GM23338 (cell line): ENCODE data around the gene IFI6. TPM values are rescaled to one million over a fixed set of nuclear protein-coding genes. Genes with fewer than 3 reads are reported as not detected.

Experiments used
- ATAC-seq: fragments of 200-7000 bp; cut with Tn5 transposase; 3 replicates; pipeline ENCODE4 v1.9.1; 2020
- DNase-seq: peaks from one replicate; pipeline ENCODE4 v3.0.0-alpha.2; 2015; ENCODE audit warnings: low spot score
- H2AFZ ChIP-seq: fragments of 200-600 bp; sonication (generic); 2 replicates; pipeline ENCODE4 v1.8.0; 2016; ENCODE audit warnings: antibody characterized with exemption, mild to moderate bottlenecking, moderate library complexity
- H3F3A ChIP-seq: fragments of 200-600 bp; sonication (generic); replicated peaks from 2 replicates; pipeline ENCODE4 v1.8.0; 2017; ENCODE audit warnings: antibody characterized with exemption, mixed run types, low read depth
- H3K27ac ChIP-seq: fragments of 200-600 bp; sonication (generic); 2 replicates; pipeline ENCODE4 v1.6.1; 2016; ENCODE audit warnings: low read depth
- H3K27me3 ChIP-seq: fragments of 200-600 bp; sonication (generic); 2 replicates; pipeline ENCODE4 v1.8.0; 2016; ENCODE audit warnings: mild to moderate bottlenecking, mixed run types, moderate library complexity; ENCODE audit not compliant: insufficient read depth
- H3K36me3 ChIP-seq: fragments of 200-600 bp; sonication (generic); 2 replicates; pipeline ENCODE4 v1.8.0; 2016; ENCODE audit warnings: mild to moderate bottlenecking; ENCODE audit not compliant: insufficient read depth
- H3K4me1 ChIP-seq: fragments of 200-600 bp; sonication (generic); 2 replicates; pipeline ENCODE4 v1.8.0; 2016; ENCODE audit warnings: mild to moderate bottlenecking, moderate library complexity; ENCODE audit not compliant: insufficient read depth
- H3K4me2 ChIP-seq: fragments of 200-600 bp; sonication (generic); 2 replicates; pipeline ENCODE4 v1.7.1; 2017; ENCODE audit warnings: mixed run types
- H3K4me3 ChIP-seq: fragments of 200-600 bp; sonication (generic); 2 replicates; pipeline ENCODE4 v1.6.1; 2016; ENCODE audit warnings: mixed run types
- H3K79me2 ChIP-seq: fragments of 200-600 bp; sonication (generic); replicated peaks from 2 replicates; pipeline ENCODE4 v1.8.0; 2017; ENCODE audit warnings: mild to moderate bottlenecking; ENCODE audit not compliant: insufficient read depth
- H3K9me2 ChIP-seq: fragments of 200-600 bp; sonication (generic); 2 replicates; pipeline ENCODE4 v1.8.0; 2017; ENCODE audit not compliant: insufficient read depth
- H4K20me1 ChIP-seq: fragments of 200-600 bp; sonication (generic); replicated peaks from 2 replicates; pipeline ENCODE4 v1.8.0; 2017; ENCODE audit warnings: mild to moderate bottlenecking; ENCODE audit not compliant: insufficient read depth
- H3K27ac Mint-ChIP-seq: 2 replicates; pipeline ENCODE4 v1.8.0; 2020; ENCODE audit warnings: inconsistent platforms, mild to moderate bottlenecking, moderate library complexity, mixed read lengths
- H3K27me3 Mint-ChIP-seq: 3 replicates; pipeline ENCODE4 v1.8.0; 2022; ENCODE audit warnings: low read depth, mild to moderate bottlenecking, moderate library complexity, mixed read lengths, inconsistent platforms; ENCODE audit not compliant: insufficient read depth, poor library complexity
- H3K36me3 Mint-ChIP-seq: 3 replicates; pipeline ENCODE4 v1.8.0; 2021; ENCODE audit warnings: low read depth, mild to moderate bottlenecking, inconsistent platforms, moderate library complexity, mixed read lengths
- H3K4me1 Mint-ChIP-seq: 3 replicates; pipeline ENCODE4 v1.8.0; 2020; ENCODE audit warnings: mild to moderate bottlenecking, inconsistent platforms, mixed read lengths
- H3K4me3 Mint-ChIP-seq: 3 replicates; pipeline ENCODE4 v1.8.0; 2021; ENCODE audit warnings: moderate library complexity, mild to moderate bottlenecking, inconsistent platforms, mixed read lengths
- H3K9me3 Mint-ChIP-seq: 3 replicates; pipeline ENCODE4 v1.8.0; 2020; ENCODE audit warnings: moderate library complexity, mild to moderate bottlenecking, inconsistent platforms, mixed read lengths
- ZNF114 ChIP-seq: fragments of 250-450 bp; sonication (Bioruptor Pico); IDR thresholded peaks from 2 replicates; pipeline ENCODE4 v1.5.0; 2020; ENCODE audit warnings: mild to moderate bottlenecking, moderate library complexity
- polyA plus RNA-seq: library from polyadenylated mRNA; unstranded; fragments of >200 nt; fragmentation: Nextera tagmentation; extraction: Ambion mirVana; gene quantifications from 2 replicates; pipeline ENCODE4 v1.2.1, GENCODE V29; 2016
- total RNA-seq: library from RNA; depleted of rRNA; stranded (reverse); fragments of >200 nt; shearing (Covaris generic); gene quantifications from 2 replicates; pipeline ENCODE4 v1.2.3, GENCODE V29; 2014
- TF ChIP-seq, protein P1 (sequence below): IDR thresholded peaks from one replicate; pipeline ENCODE4 v1.6.1; 2018; ENCODE audit warnings: antibody characterized with exemption; ENCODE audit not compliant: unreplicated experiment
- TF ChIP-seq, protein P2 (sequence below), 2 experiments: fragments of 200-600 bp in 1 of 2; sonication (generic) in 1 of 2; conservative IDR thresholded peaks; 2 replicates each; pipeline versions ENCODE4 v1.5.1 to v1.6.1; 2016 to 2017; ENCODE audit warnings: antibody characterized with exemption in 2 of 2, low read depth in 2 of 2, mild to moderate bottlenecking in 2 of 2, moderate library complexity in 1 of 2
- TF ChIP-seq, protein P3 (sequence below): fragments of 250-450 bp; sonication (Bioruptor Pico); IDR thresholded peaks from 2 replicates; pipeline ENCODE4 v1.5.0; 2020; ENCODE audit warnings: mild to moderate bottlenecking, moderate library complexity

The IFI6 gene
- total and polyA plus RNA-seq, 2 experiments from 2014 or later, result 6.3 to 16.0 TPM

DNA sequence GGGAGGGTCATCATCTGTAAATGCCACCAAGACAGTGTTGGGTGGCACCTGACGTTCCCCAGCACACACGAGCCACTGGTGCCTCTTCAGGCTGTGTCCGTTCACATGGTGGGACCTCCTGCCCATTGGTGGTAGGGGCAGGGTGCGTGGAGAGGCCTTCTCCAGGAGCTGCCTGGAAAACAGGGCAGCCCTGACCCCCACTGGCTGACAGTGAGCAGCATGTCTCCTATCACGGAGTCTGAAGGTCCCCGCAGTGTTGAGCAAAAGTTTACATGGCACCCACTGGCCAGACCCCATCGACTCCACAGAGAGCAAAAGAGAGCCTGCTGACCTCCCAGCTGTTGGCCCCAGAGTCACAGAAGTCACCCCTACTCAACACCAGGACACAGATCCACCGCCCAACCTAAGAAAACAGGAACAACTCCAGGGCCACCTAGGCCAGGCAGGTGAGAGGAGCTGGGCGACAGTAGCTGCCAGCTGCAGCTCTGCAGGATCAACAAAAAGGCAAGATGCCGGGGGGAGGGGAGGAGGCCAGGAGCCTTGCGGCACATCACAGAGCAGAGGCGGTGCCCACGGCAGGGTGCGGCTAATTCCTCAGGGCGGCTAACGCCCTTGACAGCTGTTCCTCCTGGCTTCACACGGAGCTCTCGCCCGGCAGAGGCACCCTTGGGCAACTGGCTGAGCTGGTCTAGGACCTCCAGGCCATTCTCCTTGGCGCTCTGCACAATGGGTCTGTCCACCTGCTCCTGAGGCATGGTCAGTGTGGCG lies 14.4 kb upstream of the IFI6 start:
- DNase-seq, result peak; percentile 33
- peak; percentile 75 for ATAC-seq

More for the DNA sequence above, 14.4 kb upstream of the IFI6 start:
- TF ChIP-seq, protein P1, sequence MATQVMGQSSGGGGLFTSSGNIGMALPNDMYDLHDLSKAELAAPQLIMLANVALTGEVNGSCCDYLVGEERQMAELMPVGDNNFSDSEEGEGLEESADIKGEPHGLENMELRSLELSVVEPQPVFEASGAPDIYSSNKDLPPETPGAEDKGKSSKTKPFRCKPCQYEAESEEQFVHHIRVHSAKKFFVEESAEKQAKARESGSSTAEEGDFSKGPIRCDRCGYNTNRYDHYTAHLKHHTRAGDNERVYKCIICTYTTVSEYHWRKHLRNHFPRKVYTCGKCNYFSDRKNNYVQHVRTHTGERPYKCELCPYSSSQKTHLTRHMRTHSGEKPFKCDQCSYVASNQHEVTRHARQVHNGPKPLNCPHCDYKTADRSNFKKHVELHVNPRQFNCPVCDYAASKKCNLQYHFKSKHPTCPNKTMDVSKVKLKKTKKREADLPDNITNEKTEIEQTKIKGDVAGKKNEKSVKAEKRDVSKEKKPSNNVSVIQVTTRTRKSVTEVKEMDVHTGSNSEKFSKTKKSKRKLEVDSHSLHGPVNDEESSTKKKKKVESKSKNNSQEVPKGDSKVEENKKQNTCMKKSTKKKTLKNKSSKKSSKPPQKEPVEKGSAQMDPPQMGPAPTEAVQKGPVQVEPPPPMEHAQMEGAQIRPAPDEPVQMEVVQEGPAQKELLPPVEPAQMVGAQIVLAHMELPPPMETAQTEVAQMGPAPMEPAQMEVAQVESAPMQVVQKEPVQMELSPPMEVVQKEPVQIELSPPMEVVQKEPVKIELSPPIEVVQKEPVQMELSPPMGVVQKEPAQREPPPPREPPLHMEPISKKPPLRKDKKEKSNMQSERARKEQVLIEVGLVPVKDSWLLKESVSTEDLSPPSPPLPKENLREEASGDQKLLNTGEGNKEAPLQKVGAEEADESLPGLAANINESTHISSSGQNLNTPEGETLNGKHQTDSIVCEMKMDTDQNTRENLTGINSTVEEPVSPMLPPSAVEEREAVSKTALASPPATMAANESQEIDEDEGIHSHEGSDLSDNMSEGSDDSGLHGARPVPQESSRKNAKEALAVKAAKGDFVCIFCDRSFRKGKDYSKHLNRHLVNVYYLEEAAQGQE, result no peak
- TF ChIP-seq, protein P2, sequence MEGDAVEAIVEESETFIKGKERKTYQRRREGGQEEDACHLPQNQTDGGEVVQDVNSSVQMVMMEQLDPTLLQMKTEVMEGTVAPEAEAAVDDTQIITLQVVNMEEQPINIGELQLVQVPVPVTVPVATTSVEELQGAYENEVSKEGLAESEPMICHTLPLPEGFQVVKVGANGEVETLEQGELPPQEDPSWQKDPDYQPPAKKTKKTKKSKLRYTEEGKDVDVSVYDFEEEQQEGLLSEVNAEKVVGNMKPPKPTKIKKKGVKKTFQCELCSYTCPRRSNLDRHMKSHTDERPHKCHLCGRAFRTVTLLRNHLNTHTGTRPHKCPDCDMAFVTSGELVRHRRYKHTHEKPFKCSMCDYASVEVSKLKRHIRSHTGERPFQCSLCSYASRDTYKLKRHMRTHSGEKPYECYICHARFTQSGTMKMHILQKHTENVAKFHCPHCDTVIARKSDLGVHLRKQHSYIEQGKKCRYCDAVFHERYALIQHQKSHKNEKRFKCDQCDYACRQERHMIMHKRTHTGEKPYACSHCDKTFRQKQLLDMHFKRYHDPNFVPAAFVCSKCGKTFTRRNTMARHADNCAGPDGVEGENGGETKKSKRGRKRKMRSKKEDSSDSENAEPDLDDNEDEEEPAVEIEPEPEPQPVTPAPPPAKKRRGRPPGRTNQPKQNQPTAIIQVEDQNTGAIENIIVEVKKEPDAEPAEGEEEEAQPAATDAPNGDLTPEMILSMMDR (conservative IDR thresholded peaks at IDR 0.05; ENCODE audit: low read depth in 2 of 2), result peak in 1 of 2 experiments; percentile 19; a peak in 1 of 4 replicates
- TF ChIP-seq ZNF114 (CRISPR knock-in tag), result no peak
- TF ChIP-seq, protein P3, sequence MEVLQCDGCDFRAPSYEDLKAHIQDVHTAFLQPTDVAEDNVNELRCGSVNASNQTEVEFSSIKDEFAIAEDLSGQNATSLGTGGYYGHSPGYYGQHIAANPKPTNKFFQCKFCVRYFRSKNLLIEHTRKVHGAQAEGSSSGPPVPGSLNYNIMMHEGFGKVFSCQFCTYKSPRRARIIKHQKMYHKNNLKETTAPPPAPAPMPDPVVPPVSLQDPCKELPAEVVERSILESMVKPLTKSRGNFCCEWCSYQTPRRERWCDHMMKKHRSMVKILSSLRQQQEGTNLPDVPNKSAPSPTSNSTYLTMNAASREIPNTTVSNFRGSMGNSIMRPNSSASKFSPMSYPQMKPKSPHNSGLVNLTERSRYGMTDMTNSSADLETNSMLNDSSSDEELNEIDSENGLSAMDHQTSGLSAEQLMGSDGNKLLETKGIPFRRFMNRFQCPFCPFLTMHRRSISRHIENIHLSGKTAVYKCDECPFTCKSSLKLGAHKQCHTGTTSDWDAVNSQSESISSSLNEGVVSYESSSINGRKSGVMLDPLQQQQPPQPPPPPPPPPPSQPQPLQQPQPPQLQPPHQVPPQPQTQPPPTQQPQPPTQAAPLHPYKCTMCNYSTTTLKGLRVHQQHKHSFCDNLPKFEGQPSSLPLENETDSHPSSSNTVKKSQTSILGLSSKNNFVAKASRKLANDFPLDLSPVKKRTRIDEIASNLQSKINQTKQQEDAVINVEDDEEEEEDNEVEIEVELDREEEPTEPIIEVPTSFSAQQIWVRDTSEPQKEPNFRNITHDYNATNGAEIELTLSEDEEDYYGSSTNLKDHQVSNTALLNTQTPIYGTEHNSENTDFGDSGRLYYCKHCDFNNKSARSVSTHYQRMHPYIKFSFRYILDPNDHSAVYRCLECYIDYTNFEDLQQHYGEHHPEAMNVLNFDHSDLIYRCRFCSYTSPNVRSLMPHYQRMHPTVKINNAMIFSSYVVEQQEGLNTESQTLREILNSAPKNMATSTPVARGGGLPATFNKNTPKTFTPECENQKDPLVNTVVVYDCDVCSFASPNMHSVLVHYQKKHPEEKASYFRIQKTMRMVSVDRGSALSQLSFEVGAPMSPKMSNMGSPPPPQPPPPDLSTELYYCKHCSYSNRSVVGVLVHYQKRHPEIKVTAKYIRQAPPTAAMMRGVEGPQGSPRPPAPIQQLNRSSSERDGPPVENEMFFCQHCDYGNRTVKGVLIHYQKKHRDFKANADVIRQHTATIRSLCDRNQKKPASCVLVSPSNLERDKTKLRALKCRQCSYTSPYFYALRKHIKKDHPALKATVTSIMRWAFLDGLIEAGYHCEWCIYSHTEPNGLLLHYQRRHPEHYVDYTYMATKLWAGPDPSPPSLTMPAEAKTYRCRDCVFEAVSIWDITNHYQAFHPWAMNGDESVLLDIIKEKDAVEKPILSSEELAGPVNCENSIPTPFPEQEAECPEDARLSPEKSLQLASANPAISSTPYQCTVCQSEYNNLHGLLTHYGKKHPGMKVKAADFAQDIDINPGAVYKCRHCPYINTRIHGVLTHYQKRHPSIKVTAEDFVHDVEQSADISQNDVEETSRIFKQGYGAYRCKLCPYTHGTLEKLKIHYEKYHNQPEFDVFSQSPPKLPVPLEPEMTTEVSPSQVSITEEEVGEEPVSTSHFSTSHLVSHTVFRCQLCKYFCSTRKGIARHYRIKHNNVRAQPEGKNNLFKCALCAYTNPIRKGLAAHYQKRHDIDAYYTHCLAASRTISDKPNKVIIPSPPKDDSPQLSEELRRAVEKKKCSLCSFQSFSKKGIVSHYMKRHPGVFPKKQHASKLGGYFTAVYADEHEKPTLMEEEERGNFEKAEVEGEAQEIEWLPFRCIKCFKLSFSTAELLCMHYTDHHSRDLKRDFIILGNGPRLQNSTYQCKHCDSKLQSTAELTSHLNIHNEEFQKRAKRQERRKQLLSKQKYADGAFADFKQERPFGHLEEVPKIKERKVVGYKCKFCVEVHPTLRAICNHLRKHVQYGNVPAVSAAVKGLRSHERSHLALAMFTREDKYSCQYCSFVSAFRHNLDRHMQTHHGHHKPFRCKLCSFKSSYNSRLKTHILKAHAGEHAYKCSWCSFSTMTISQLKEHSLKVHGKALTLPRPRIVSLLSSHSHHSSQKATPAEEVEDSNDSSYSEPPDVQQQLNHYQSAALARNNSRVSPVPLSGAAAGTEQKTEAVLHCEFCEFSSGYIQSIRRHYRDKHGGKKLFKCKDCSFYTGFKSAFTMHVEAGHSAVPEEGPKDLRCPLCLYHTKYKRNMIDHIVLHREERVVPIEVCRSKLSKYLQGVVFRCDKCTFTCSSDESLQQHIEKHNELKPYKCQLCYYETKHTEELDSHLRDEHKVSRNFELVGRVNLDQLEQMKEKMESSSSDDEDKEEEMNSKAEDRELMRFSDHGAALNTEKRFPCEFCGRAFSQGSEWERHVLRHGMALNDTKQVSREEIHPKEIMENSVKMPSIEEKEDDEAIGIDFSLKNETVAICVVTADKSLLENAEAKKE (CRISPR knock-in tag), result no peak
- H3F3A ChIP-seq, result no peaks in the 10 kb centered on the region
- H3K4me1 ChIP-seq, result peaks cover 6% of the 10 kb centered on the region
- H3K27me3 ChIP-seq, result no peaks in the 10 kb centered on the region
- 0 out of 2 replicates have a peak overlapping the region, but pooled peaks have one; percentile 47 for H2AFZ ChIP-seq
- no peaks in the 10 kb centered on the region; the same call in 1 of the 2 replicates for H3K36me3 ChIP-seq
- no peaks in the 10 kb centered on the region for H3K9me2 ChIP-seq
- H3K4me3 ChIP-seq, result no peak overlapping the region
- no peak overlapping the region for H3K4me3 Mint-ChIP-seq
- H3K9me3 Mint-ChIP-seq, result peaks cover 28% of the 10 kb centered on the region
- no peak overlapping the region for H3K27ac Mint-ChIP-seq
- peaks cover 13% of the 10 kb centered on the region for H3K4me1 Mint-ChIP-seq
- H3K27me3 Mint-ChIP-seq, result peaks cover 5% of the 10 kb centered on the region
- H4K20me1 ChIP-seq, result no peaks in the 10 kb centered on the region
- peaks cover 11% of the 10 kb centered on the region for H3K36me3 Mint-ChIP-seq
- H3K27ac ChIP-seq, result no peak overlapping the region
- H3K79me2 ChIP-seq, result no peaks in the 10 kb centered on the region
- H3K4me2 ChIP-seq, result no peak overlapping the region
